Stimulated activated CD4-positive, alpha-beta T cell treated with anti-CD3 and anti-CD28 coated beads, Interleukin-15, amount 100 ng/mL, for 48 hours (primary cell): Measurements from ENCODE around the gene CNTNAP2.

Source experiments
- DNase-seq, 2 donors: peaks; one replicate each; pipeline ENCODE4 v3.0.0-alpha.2; 2020; ENCODE audit warnings: low read depth in 2 of 2

Gene CNTNAP2

GRCh38 chr7:146291900-146292299 lies 175.3 kb downstream of the CNTNAP2 start:
- DNase-seq = no peak

GRCh38 chr7:146296028-146296427 lies 179.4 kb downstream of the CNTNAP2 start:
- DNase-seq = no peak

- DNase-seq = no peak
Observed at GRCh38 chr7:146314962-146315361, 198.4 kb downstream of the CNTNAP2 start.

- no peak for DNase-seq
Observed at GRCh38 chr7:146319629-146320028, 203.0 kb downstream of the CNTNAP2 start.

- no peak for DNase-seq
Observed at GRCh38 chr7:146321301-146321700, 204.7 kb downstream of the CNTNAP2 start.

- no peak for DNase-seq
Observed at GRCh38 chr7:146331369-146331768, 214.8 kb downstream of the CNTNAP2 start.

GRCh38 chr7:146345251-146345650 lies 228.7 kb downstream of the CNTNAP2 start:
- DNase-seq = no peak

GRCh38 chr7:146346096-146346495 lies 229.5 kb downstream of the CNTNAP2 start:
- no peak for DNase-seq

- DNase-seq = no peak
Observed at GRCh38 chr7:146355216-146355615, 238.6 kb downstream of the CNTNAP2 start.

GRCh38 chr7:146359176-146359575 lies 242.6 kb downstream of the CNTNAP2 start:
- DNase-seq = no peak

GRCh38 chr7:146366938-146367337 lies 250.3 kb downstream of the CNTNAP2 start:
- no peak for DNase-seq

- DNase-seq = no peak
Observed at GRCh38 chr7:146370171-146370570, 253.6 kb downstream of the CNTNAP2 start.

GRCh38 chr7:146375170-146375569 lies 258.6 kb downstream of the CNTNAP2 start:
- DNase-seq = no peak

- DNase-seq = no peak
Observed at GRCh38 chr7:146378196-146378595, 261.6 kb downstream of the CNTNAP2 start.

GRCh38 chr7:146387140-146387539 lies 270.5 kb downstream of the CNTNAP2 start:
- no peak for DNase-seq

GRCh38 chr7:146388928-146389327 lies 272.3 kb downstream of the CNTNAP2 start:
- DNase-seq = no peak

- DNase-seq = no peak
Observed at GRCh38 chr7:146393346-146393745, 276.7 kb downstream of the CNTNAP2 start.

GRCh38 chr7:146397141-146397540 lies 280.5 kb downstream of the CNTNAP2 start:
- DNase-seq = no peak

- no peak for DNase-seq
Observed at GRCh38 chr7:146401939-146402338, 285.3 kb downstream of the CNTNAP2 start.

- DNase-seq = no peak
Observed at GRCh38 chr7:146405737-146406136, 289.1 kb downstream of the CNTNAP2 start.

- no peak for DNase-seq
Observed at GRCh38 chr7:146411975-146412374, 295.4 kb downstream of the CNTNAP2 start.

GRCh38 chr7:146412781-146413180 lies 296.2 kb downstream of the CNTNAP2 start:
- no peak for DNase-seq

GRCh38 chr7:146414373-146414772 lies 297.8 kb downstream of the CNTNAP2 start:
- DNase-seq = no peak

GRCh38 chr7:146414937-146415336 lies 298.3 kb downstream of the CNTNAP2 start:
- DNase-seq = no peak

- DNase-seq = no peak
Observed at GRCh38 chr7:146417176-146417575, 300.6 kb downstream of the CNTNAP2 start.
